ENCODE measurements around the gene AMMECR1L.
"Not testable (repeated sequence)": the region's sequence is repeated elsewhere in the genome, so short reads cannot be mapped to it uniquely, and the experiment has no call there.

Gene AMMECR1L

GRCh38 chr2:127911737-127912136 is 26.0 kb upstream of the AMMECR1L start:
- no peak for TF ChIP-seq CTCF (IDR thresholded peaks at IDR 0.05; ENCODE audit: low read depth, low read length)
- no peak overlapping the region for H3K4me3 ChIP-seq (replicated peaks in 1 of 2; ENCODE audit: low read depth in 2 of 2, low read length in 2 of 2)
- no peak for DNase-seq (ENCODE audit: low read depth in 2 of 2)

GRCh38 chr2:127910415-127910814 is 24.7 kb upstream of the AMMECR1L start:
- DNase-seq (ENCODE audit: low read depth in 2 of 2), result no peak
- no peak for TF ChIP-seq CTCF (IDR thresholded peaks at IDR 0.05; ENCODE audit: low read depth, low read length)
- no peak overlapping the region for H3K4me3 ChIP-seq (replicated peaks in 1 of 2; ENCODE audit: low read depth in 2 of 2, low read length in 2 of 2)

- H3K4me3 ChIP-seq (replicated peaks in 1 of 2; ENCODE audit: low read depth in 2 of 2, low read length in 2 of 2), result no peak overlapping the region
- no peak for TF ChIP-seq CTCF (IDR thresholded peaks at IDR 0.05; ENCODE audit: low read depth, low read length)
- DNase-seq (ENCODE audit: low read depth in 2 of 2), result no peak
Measured at GRCh38 chr2:127909019-127909418, 23.3 kb upstream of the AMMECR1L start.

- not testable (repeated sequence) for H3K4me3 ChIP-seq (replicated peaks in 1 of 2; ENCODE audit: low read depth in 2 of 2, low read length in 2 of 2)
Measured at GRCh38 chr2:127907733-127908400, 22.1 kb upstream of the AMMECR1L start.

GRCh38 chr2:127906206-127906926 is 20.6 kb upstream of the AMMECR1L start:
- no peak for TF ChIP-seq CTCF (IDR thresholded peaks at IDR 0.05; ENCODE audit: low read depth, low read length)

More at GRCh38 chr2:127907733-127908400, 22.1 kb upstream of the AMMECR1L start:
- not testable (repeated sequence) for DNase-seq (ENCODE audit: low read depth in 2 of 2)

GRCh38 chr2:127901339-127902056 is 15.7 kb upstream of the AMMECR1L start:
- DNase-seq (ENCODE audit: low read depth in 2 of 2), result peak in 1 of 2 donors; percentile 75
- TF ChIP-seq CTCF (IDR thresholded peaks at IDR 0.05; ENCODE audit: low read depth, low read length), result no peak
- H3K4me3 ChIP-seq (replicated peaks in 1 of 2; ENCODE audit: low read depth in 2 of 2, low read length in 2 of 2), result no peak overlapping the region

More at GRCh38 chr2:127906206-127906926, 20.6 kb upstream of the AMMECR1L start:
- no peak overlapping the region for H3K4me3 ChIP-seq (replicated peaks in 1 of 2; ENCODE audit: low read depth in 2 of 2, low read length in 2 of 2)
- DNase-seq (ENCODE audit: low read depth in 2 of 2), result no peak
